NCI-H2196 treated with DMSO at 0.1 percent for 48 hours (cell line): ENCODE results near the gene PRG3.
"Not testable (repeated sequence)": the region's sequence is repeated elsewhere in the genome, so short reads cannot be mapped to it uniquely, and the experiment has no call there.

ENCODE experiments used
- DNase-seq: peaks from one replicate; lab custom pipeline; 2025; ENCODE audit not compliant: unreplicated experiment; lab: John Stamatoyannopoulos, UW

PRG3 gene

DNA sequence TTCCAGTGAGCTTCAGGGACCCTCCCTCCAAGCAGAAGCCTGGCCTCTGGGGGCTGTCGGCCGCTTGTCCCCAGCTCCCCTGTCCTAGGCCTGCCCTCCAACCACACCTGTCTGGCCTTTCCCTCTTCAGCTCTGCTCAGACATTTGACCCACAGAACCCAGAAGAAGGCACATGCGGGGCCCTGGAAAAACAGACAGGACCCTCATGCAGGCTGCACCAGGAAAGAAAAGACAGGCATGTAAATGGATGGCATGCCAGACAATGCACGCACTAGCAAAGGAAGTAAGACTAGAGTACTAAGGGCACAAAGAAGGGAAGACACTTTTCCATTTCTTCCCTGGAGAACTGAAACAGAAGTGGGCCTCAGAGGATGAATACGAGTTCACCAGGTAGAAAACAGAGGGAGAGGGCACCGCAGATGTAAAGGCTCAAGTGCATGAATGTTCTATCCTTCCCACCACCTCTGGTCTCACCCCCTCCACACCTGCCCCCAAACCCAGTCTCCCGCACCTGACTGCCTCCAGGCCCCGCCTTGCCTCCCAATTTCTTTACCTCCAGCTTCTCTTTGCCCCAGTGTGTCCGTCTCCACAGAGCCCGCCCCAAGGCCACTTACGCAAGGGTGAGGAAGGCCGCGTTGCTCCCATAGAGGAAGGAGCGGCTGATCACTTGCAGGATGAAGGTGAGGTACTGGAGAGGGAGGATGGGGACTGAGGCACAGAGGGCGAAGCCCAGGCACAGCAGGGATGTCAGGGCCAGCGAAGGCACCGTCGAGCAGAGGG lies 28.6 kb upstream of the PRG3 start:
- no peak for DNase-seq

DNA sequence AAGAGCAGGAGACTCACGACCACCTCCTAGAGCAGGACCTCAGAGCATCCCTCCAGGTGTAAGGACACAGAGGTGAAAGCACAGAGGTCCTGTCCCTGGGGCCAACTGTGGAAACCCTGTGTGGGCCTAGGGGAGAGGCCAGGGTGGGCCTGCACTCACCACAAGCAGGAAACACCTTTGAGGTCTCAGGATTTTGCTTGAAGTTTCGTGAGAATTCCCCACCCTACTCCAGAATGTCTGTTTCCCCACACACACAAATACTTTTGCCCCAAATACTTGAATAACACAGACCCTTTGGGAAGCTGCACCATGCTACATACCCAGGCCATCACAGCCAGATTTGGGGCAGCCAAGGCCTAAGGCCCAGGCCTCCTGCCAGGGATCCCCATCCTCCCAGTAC lies 27.8 kb upstream of the PRG3 start:
- DNase-seq = no peak

DNA sequence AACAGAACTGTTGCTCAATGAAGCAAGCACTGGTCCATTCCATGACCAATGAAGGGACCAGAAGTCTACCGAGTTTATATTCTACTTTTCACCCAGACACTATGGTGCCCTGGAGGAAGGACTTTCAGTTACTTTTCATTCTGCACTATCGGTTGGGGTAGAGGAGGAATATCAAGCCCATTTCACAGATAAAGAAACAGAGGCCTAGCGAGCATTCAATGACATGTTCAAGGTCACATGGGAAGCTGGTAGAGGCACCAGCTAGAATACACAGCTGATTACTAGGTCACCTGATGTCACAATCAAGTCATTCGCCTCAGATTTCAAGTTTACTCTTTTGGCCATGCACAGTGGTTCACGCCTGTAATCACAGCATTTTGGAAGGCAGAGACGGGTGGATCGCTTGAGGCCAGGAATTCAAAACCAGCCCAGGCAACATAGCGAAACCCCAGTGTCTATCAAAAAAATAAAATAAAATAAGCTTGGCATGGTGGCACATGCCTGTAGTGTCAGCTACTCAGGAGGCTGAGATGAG lies 27.1 kb upstream of the PRG3 start:
- no peak for DNase-seq

DNA sequence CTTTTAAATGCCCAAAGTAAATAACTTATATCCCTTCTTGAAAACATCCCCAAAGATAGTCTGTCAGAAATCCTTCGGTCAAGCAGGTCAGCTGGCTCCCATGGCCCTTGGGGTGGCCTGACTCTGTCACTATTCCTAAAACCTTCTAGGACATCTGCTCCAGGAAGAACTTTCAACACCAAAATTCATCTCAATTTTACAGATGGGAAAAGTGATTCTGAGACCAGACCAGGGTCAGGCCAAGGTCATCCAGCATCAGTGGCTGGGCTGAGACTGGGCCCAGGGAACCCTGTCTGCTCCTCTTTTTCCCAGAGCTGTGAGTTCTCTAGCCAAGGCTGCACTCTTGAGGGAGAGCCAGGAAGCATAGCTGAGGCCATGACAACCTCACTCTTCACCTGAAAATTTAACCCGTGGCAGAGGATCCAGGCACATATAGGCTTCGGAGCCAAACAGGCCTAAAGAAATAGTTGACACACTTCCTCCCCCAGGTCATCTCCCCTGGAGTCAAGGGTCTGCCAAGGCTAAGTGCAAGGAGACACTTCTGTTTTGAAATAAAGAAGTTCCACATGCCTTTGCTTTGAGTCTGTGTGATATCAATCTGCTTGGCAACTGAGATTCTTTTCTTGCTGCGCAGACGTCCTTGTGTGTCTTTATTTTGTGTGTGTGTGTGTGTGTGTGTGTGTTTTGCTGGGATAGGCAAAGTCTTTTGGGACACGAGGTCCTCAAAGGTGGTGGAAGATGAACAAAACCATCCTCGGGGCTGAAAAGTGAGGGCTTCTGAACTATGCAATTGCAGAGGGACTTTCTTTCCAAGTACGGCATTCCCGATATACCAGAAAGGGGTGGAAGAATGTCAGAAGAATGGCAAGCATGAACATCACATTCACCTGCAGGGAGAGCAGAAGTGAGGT lies 26.3 kb upstream of the PRG3 start:
- no peak for DNase-seq

DNA sequence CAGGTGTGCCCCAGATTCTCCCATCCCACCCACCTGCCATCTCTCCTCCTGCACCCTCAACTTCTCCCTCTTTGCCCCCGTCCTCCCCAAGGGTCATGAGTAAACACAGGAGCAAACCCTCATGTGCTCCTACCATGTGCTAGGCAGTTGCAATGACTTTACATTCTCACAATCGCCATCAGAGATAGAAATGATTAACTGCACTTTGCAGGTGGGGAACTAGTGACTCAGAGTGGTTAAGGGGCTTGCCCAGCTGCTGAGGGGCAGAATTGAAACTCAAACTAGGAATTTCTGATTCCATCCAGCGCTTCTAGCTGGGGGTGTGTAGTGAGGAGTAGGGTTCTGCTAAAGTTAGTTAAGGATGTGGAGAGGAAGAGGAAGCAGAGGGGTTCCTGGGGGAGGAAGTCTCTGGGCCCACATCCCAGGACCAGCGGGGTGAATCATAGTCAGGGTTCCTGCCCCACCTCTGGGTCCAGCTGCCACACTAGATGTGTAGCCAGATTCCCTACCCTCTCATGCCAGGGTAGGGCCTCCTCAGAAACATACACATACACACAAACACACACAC lies 25.5 kb upstream of the PRG3 start:
- no peak for DNase-seq

DNA sequence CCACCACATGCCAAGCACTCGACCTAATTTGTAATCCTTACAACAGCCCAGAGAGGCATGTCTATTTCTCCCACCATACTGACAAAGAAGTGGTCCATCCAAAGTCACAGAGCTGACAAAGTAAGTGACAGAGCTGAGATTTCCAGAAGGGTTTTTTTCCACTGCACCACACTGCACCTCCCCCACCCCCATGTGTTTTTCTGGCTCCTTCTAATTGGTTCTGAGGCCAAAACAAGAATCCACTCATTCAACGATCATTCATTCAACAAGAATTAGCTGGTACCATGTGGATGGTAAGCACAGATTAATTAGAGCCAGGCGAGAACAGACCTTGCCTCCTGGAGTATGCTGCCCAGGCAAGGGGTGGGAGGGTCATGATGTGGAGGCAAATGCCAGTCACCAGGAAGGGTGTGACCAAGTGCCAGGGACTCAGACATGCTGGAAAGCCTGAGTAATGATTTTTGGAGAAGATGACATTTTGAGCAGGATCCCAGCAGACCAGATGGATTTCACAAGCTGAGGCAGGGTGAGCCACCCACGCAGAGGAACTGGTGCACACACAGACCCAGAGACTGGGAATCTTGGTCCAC lies 24.4 kb upstream of the PRG3 start:
- DNase-seq = no peak

DNA sequence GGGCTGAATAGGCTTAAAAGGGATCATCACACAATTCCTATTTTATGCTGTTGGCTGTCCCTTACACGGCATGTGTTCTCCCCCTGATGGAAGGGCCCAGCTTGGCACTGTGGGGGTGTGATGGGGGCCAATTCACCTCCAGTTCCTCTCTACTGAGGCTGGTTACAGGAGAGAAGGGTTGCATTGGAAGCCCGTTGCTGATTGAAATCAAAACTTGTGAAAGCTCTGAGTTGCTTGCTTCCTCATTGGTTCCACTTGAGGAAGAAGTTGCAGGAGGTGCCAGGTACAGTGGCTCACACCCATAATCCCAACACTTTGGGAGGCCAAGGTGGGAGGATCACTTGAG lies 22.8 kb upstream of the PRG3 start:
- DNase-seq = no peak

DNA sequence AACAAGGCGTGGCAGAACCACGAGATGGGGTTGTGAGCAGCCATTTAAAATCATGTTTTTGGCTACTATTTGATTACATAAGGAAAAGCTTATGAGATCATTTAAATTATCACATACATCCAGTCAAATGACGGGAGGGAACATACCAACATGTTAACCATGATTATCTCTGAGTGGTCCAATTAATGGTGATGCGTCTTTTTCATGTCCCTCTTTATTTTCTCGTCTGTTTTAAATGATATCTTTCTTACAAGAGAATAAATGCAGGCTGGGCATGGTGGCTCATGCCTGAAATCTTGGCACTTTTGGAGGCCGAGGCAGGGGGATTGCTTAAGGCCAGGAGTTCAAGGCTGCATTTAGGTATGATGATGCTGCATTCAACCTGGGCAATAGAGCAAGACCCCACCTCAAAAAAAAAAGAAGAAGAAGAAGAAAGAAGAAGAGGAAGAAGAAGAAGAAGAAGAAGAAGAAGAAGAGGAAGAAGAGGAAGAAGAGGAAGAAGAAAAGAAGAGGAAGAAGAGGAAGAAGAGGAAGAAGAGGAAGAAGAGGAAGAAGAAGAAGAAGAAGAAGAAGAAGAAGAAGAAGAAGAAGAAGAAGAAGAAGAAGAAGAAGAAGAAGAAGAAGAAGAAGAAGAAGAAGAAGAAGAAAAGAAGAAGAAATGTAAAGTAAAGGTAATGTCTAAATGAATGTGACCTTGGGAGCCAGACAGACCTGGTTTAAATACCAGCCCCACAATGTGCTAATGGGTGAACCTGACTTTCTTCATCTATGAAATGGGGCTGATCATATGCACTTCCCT lies 22.3 kb upstream of the PRG3 start:
- DNase-seq = not testable (repeated sequence)

DNA sequence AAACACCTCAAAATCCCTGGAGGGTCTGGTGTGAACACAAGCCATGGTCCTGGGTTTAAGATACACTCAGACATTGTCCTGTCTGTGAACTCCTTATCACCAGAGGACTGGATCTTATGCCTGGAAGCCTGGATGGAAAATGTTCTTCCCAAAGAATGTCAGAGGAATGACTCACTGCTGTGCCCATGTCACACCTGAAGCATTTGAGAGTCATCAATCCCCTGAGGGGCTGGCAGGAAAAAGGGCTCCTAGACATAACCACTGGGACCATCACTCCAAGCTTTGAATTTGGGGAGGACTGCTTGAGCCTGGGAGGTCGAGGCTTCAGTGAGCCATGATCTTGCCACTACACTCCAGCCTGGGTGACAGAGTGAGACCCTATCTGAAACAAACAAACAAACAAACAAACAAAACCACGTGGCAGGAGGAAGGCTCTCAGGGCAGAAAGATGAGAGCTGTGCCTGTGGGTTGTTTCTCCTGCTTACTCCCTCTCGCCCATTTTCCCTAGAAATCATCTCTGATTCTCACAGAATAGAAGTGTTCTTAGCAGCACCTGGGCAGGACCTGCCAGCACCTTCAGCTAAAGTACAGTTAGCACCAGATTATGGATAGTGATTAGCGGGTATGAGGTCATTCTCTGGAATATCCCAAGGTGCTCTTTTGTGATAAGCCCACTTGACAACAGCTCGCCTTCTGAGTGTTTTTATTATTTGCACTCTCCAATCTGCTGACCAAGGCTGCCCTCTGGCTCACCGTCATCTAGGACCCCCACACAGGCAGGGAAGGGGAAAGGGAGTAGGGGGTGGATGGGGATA lies 21.4 kb upstream of the PRG3 start:
- no peak for DNase-seq

DNA sequence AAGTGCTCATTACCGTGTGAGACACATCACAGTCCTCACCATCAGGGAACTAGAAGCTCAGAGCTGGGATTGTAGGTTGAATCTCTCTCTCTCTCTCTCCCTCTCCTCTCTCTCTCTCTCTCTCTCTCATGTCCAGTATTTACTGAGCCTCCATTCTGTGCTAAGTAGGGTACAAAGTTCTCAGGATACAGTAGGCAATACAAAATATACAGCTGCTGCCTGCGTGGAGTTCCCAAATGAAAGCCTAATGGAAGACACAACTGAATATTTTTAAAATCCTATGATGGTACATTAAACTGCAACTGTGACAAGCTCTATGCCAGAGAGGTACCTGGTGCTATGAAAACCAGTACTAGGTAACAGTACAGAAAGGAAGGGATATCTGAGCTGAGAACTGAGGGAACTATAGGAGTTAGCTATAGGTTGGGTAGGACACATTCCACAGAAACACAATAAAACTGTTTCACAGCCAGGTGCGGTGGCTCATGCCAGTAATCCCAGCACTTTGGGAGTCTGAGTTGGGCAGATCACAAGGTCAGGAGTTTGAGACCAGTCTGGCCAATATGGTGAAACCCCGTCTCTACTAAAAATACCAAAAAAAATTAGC lies 19.1 kb upstream of the PRG3 start:
- DNase-seq = no peak

DNA sequence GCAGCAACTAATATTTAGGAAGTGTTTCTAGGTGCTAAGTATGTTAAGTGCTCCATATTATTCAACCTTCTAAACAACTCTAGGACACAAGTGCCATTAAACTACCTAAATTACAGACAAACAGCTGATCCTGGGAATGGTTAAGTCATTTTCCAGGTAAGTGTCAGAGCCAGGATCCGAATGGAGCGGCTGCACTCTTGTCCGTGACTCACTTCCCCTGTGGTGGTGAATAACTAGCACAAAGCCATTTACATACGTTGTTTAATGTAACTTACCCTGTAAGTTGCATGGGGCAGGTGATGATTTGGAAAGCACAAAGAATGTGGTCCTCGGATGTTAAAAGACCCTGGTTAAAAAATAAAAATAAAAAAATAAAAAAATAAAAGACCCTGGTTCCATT lies 18.3 kb upstream of the PRG3 start:
- DNase-seq = no peak

DNA sequence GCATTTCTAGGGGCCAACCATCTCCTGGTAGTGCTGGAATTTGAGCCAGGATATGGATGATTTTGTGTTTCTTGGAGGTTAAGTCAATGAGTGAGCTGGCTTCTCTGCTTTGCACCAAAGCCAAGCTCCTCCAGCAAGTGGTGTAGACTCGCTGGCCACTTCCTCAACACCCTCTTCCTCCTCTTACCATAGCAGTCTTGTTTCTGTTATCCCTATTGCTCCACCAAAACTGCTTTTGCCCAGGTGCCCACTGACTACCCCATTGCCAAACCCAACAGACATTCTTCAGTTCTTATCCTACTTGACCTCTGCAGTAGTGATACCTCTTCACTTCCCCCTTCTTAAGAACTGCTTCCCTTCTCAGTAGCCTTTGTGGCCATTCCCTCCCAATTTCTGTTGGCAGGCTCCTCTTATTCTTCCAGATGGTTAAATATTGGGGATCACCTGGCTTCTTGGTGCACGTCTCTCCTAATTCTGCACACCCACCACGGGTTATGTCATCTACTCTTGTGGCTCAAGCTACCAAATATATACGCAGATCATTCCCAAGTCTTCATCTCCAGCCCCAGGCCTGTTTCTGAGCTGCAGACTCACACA lies 16.5 kb upstream of the PRG3 start:
- DNase-seq = no peak

DNA sequence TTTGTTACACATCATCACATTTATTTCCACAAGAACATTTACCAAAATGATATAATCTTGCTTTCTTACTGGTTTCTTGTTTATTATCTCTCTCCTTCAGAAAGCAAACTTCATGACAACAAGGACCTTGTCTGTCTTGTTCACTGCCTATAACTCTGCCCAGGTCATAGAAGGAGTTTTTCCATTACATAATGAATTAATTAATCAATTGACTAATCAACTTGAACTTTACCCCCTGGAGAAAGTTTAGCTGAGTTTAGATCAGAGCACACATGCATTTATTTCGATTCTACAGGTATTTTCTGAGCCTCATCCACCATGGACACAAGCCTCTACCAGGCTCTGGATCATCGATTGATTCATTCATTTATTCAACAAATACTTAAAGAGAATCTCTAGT lies 15.8 kb upstream of the PRG3 start:
- DNase-seq = no peak

DNA sequence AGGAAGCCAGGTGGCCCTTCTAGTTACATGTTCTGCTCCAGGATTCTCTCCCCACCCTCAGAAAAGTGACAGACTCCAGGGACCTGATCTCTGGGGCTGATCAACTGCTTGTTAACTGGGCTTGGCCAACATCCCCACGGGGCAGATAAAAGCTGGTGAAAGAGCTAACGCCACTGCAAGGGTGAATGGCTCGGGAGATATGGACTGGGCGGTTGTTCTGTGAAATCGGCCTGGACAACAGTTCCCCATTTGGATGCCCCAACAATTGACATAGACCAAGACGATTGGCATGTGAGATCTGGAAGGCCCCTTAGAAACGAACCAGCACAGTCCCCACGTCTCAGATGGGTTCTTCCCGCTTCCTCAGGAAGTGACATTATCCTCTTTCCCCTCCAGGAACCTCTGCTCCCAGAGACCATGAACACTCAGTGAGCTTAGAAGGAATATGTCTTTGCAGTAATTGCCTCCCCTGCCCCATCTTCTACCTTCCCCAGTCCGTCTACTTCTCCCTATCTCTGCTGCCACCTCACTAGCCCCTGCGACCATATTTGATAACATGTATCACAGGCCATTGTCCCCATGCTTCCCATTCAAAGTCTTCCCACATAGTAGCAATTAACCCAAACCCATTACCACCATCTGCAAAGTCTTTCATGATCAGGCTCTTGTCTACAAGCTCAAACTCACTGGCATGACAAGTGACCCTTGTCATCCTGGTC lies 15.1 kb upstream of the PRG3 start:
- DNase-seq = no peak

DNA sequence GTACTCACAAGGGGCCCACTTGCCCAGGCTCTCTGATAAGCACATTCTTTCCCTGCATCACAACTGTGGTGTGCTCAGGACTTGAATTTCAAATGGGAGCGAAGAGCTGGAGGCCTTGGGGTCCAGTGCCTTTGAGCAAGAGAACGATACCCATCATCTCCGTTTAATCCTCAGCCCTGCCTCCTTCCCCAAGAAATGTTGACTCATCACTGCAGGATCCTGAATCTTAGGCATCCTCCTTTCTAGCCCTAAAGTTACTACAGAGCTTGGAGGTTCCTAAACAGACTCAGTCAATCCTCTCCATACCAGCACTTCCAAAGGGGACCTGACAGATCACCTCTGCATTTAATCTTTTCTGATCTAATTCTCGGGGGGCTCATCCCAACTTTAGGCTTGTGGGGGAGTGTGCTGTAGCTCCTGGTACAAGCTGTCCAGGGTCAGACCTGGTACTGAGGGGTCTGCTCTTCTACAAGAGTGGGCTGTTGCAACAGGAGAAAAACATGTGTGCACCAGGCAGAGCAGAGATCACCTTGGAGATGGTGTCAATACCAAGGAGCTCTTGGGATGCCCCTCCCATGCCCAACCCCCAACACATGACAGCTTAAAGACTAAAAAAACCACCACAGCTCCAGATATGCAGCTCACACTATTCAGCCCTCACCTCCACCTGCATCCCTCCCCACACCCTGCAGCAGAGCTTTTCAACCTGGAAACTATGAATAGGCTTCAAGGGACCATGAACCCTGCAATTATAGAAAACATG lies 13.4 kb upstream of the PRG3 start:
- no peak for DNase-seq

DNA sequence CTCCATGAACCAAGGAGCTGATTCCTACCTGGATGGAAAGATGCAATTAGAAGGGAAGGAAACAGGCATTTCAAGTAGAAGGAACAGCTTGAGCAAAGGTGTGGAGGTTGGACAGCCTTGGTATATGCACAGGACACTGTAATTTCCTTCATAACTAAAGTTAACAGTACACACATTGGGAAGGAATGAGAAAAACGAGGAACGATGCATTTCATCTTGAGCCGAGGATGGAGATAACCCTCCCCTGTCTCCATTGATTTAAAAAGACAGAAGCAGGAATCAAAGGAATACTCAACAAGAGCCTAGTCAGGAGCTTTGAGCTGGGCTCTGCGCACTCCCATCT lies 11.8 kb upstream of the PRG3 start:
- DNase-seq = no peak

DNA sequence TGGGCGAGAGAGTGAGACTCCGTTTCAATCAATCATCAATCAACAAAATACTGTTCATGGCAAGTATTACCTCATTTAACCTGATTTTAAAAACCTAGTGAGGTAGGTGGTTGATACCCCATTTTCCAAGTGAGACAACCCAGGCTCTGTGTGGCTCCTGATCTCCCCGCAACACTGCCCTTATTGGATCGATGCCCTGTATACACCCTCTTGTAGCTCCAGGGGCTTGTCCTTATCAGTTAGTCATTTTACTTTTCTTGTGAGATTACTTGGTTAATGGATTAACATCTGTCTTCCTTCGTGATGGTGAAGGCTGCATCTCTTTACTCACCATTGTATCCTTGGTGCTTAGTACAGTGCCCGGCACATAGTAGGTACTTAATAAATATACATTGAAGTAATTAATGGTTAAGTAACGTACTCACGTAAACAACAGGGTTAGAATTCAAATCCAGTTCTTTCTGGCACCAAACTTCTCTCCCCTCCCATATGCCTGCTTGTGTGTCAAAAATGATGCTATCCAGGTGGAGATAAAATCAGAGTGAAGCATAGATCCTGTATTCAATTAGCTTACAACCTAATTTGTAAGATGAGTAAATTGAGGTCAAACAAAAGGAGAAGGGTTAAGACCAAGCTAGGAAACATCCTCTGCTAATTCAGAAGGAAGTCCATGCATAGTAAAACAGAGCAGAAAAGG lies 11.3 kb upstream of the PRG3 start:
- DNase-seq = no peak
